Activated naive CD4-positive, alpha-beta T cell treated with anti-CD3 and anti-CD28 coated beads, Interleukin-2, amount 50 U/mL, for 24 hours (primary cell): ENCODE measurements around the gene CCM2.
A peak's percentile ranks its signal among the peaks of the same experiment; 100 is the strongest.

ENCODE experiments used
- H3K27ac Mint-ChIP-seq: one replicate; pipeline ENCODE4 v1.8.0; 2021; ENCODE audit warnings: mild to moderate bottlenecking, mixed read lengths
- H3K27me3 Mint-ChIP-seq: one replicate; pipeline ENCODE4 v1.8.0; 2021; ENCODE audit warnings: mixed read lengths
- H3K36me3 Mint-ChIP-seq: one replicate; pipeline ENCODE4 v1.8.0; 2021; ENCODE audit warnings: mixed read lengths
- H3K4me1 Mint-ChIP-seq: one replicate; pipeline ENCODE4 v1.8.0; 2021; ENCODE audit warnings: mixed read lengths
- H3K4me3 Mint-ChIP-seq: one replicate; pipeline ENCODE4 v1.8.0; 2021; ENCODE audit warnings: mild to moderate bottlenecking, mixed read lengths
- H3K9me3 Mint-ChIP-seq: one replicate; pipeline ENCODE4 v1.8.0; 2021; ENCODE audit warnings: mixed read lengths

The CCM2 gene

DNA sequence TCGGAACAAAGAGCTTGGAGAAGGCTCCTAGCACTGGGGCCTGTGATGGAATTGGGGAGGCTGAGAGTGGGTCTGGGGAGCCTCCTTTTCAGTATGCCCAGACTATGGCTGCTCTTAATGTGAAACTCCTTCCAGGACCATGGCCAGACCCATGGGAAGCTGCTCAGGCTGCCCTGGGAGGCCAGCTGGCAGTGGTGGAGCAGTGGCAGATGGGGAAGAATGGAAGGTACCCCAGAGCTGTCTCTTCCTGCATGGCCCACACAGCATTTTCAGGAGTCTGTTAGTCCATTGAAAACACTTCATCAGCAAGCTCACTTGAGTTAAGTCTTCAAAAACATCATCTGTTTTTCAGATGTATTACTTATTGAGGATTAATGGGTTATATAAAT lies 70.2 kb downstream of the CCM2 start:
- Mint-ChIP-seq H3K4me3 (no peak overlapping the region), H3K4me1 (peaks cover 23% of the 10 kb centered on the region), H3K27ac (no peak overlapping the region), H3K9me3 (no peaks in the 10 kb centered on the region), H3K27me3 (no peaks in the 10 kb centered on the region), H3K36me3 (peaks cover 9% of the 10 kb centered on the region)

DNA sequence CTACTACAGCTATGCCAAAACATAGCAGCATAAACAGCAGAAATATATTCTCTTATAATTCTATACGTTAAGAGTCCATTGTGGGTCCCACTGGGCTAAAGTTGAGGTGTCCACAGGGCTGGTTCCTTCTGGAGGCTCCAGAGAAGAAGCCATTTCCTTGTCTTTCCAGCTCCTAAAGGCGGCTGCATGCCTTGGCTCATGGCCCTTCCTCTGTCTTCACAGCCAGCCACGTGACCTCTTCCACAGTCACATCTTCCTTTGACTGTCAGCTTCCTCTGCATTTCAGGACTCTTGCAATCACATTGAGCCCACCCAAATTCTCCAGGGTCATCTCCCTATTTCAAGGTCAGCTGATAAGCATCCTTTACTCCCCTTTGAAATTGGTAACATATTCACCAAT lies 71.5 kb downstream of the CCM2 start:
- Mint-ChIP-seq H3K9me3 (no peaks in the 10 kb centered on the region), H3K27me3 (no peaks in the 10 kb centered on the region), H3K4me3 (no peak overlapping the region), H3K36me3 (peaks cover 10% of the 10 kb centered on the region), H3K4me1 (peaks cover 17% of the 10 kb centered on the region), H3K27ac (peak overlapping the region; percentile 25)

DNA sequence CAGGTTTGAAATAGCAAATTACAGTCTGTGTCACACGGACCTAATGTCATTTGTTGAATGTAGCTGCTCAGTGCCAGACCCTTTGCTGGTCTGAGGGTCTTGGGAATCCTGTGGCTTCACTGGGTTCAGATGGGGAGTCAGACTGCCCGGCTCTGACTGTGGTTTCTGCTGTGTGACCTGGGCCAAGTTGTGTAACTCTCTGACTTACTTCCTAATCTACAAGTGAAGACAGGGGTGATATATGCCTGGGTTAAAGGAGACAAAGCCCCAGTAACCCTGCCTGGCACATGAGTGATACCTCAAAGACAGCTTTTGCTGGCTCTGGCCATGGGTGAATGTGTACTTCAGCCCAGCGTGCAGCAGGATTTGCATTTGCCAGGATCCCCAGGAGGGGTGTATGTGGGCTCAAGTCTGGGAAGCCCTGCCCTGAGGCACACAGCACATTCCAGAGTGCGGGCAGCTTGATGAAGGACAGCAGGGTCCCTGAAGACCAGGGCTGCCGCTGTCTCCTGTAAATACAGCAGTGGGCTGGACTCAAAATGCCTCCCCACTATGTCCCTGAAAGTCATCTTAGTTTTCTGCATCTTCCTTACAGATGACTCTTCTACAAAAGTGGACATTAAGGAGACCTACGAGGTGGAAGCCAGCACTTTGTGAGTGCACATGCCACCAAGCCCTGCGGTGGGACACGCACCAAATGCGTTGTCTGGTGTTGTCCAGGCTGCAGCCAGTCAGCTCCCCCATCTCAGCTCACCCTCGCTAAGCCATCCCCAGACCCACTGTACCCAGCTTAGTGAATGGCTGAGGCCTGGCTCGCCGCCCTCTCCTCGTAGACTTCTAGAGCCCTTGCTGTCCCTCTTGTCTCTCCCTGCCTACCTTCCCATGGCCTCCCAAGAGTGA lies 72.4 kb downstream of the CCM2 start:
- H3K4me1 Mint-ChIP-seq, result peaks cover 16% of the 10 kb centered on the region
- H3K4me3 Mint-ChIP-seq, result no peak overlapping the region
- peak overlapping the region; percentile 68 for H3K27ac Mint-ChIP-seq
- H3K9me3 Mint-ChIP-seq, result no peaks in the 10 kb centered on the region
- peaks cover 10% of the 10 kb centered on the region for H3K36me3 Mint-ChIP-seq
- no peaks in the 10 kb centered on the region for H3K27me3 Mint-ChIP-seq

DNA sequence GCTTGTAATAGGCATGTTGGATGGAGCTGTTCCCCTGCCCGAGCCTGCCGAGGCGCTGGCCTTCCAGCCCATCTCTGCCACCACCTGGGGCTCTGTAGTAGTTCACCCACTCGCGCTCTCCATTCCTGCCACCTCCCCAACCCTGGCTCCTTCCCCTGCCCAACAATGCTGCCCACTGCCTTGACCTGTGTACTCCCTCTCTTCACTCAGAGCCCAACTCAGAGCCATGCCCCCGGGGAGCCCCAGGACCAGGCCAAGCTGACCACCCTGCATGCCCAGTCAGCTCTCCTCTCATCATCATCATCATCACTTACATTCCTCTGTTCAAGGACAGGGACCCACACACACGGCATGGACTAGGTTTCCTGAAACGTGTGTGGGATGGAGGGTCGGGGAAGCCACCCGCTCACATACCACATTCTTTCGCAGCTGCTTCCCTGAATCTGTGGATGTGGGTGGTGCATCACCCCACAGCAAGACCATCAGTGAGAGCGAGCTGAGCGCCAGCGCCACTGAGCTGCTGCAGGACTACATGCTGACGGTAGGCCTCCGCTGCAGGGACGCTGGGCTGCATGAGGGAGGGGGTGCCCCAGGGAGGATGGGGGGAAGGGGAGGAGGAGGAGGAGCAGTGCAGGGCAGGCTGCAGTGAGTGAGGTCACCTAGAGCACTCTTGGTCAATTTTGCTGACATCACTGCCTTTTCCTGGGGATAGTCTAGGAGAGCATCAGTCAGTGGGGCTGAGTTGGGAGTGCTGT lies 73.2 kb downstream of the CCM2 start:
- H3K9me3 Mint-ChIP-seq, result no peaks in the 10 kb centered on the region
- peak overlapping the region; percentile 68 for H3K27ac Mint-ChIP-seq
- H3K27me3 Mint-ChIP-seq, result no peaks in the 10 kb centered on the region
- H3K36me3 Mint-ChIP-seq, result peaks cover 8% of the 10 kb centered on the region
- peaks cover 8% of the 10 kb centered on the region for H3K4me1 Mint-ChIP-seq
- H3K4me3 Mint-ChIP-seq, result no peak overlapping the region

DNA sequence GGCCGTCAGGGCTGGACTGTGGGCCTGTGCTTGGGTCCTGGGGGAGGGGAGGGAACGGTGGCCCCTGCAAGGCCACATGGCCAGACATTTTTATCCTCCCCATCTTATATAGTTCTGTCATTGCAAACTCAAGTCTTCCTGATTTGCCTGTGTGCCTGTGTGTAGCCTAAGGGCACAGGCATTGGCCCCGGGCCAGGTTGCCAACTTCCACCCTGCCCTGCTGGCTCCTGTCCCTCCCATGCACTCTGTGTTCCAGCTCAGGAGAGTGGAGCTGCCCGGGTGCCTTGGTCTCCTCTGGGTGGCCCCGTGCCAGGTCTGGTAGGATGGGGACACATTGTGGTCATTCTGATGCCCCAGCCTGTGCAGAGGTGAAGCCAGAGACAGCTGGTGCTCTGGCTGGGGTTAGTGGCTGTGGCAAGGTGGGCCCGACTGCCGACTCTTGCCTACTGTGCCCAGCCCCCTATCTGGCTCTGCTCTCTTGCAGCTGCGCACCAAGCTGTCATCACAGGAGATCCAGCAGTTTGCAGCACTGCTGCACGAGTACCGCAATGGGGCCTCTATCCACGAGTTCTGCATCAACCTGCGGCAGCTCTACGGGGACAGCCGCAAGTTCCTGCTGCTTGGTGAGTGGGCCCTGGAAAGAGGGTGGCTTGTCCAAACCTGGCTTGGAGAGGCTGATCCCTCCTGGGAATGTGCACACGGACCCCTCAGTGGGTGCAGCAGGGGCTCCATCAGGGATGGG lies 74.0 kb downstream of the CCM2 start:
- Mint-ChIP-seq H3K4me3 (no peak overlapping the region), H3K27me3 (no peaks in the 10 kb centered on the region), H3K9me3 (no peaks in the 10 kb centered on the region), H3K36me3 (peaks cover 8% of the 10 kb centered on the region), H3K4me1 (peaks cover 8% of the 10 kb centered on the region), H3K27ac (no peak overlapping the region)

DNA sequence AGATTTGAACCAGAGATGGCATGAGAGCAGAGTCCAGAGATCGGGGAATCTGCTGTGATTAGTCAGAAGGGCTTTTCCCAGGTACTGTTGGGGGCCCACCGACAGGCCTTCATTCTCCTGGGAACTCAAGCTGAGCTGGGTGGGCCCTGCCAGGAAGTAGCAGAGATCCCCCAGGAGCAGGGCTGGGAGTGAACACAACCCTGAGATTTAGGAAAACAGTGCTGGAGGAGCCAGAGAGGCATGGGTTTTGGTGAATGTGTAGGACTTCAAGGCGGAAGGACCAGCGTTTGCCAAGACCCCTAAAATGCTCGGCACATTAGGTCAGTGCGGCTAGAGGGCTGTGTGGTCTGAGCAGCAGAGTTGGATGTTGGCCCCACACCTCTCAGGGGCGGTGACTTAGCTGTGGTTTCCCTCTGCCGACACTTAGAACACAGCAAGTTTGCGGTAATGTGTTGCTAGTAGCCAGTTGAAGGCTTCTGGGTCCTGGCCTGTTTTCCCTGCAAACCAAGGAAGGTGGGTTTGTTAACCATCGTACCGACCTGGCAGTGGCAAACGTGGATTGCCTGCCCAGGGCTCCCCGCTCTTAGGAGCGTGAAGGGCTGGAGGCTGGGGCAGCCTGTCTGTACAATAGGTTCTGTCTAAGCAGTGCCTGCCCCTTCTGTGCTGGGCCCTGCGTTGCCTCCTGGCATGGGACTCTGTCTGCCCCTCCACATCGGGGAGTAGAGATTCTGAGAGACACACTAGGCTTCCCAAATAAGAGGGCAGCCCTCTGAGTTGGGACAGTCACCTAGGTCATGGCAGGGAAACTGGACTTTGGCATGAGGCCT lies 74.7 kb downstream of the CCM2 start:
- H3K27ac Mint-ChIP-seq, result no peak overlapping the region
- H3K9me3 Mint-ChIP-seq, result no peaks in the 10 kb centered on the region
- peaks cover 8% of the 10 kb centered on the region for H3K36me3 Mint-ChIP-seq
- H3K4me3 Mint-ChIP-seq, result no peak overlapping the region
- H3K4me1 Mint-ChIP-seq, result peaks cover 8% of the 10 kb centered on the region
- H3K27me3 Mint-ChIP-seq, result no peaks in the 10 kb centered on the region

DNA sequence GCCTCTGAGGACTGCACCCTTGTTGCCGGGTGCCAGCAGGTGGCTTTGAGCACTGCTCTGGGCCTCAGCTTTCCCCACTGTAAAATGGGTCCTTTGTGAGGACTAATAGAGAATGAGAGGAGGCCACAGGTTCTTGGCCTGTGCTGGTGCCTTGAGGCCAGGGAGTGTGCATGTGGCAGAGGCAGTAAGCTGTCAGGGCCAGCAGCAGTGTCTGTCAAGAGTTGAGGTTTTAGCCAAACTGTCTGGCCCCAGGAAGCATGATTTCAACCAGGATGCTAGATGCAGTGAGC lies 75.3 kb downstream of the CCM2 start:
- no peak overlapping the region for H3K27ac Mint-ChIP-seq
- H3K36me3 Mint-ChIP-seq, result peaks cover 8% of the 10 kb centered on the region
- H3K4me3 Mint-ChIP-seq, result no peak overlapping the region
- peaks cover 8% of the 10 kb centered on the region for H3K4me1 Mint-ChIP-seq
- H3K9me3 Mint-ChIP-seq, result no peaks in the 10 kb centered on the region
- no peaks in the 10 kb centered on the region for H3K27me3 Mint-ChIP-seq

DNA sequence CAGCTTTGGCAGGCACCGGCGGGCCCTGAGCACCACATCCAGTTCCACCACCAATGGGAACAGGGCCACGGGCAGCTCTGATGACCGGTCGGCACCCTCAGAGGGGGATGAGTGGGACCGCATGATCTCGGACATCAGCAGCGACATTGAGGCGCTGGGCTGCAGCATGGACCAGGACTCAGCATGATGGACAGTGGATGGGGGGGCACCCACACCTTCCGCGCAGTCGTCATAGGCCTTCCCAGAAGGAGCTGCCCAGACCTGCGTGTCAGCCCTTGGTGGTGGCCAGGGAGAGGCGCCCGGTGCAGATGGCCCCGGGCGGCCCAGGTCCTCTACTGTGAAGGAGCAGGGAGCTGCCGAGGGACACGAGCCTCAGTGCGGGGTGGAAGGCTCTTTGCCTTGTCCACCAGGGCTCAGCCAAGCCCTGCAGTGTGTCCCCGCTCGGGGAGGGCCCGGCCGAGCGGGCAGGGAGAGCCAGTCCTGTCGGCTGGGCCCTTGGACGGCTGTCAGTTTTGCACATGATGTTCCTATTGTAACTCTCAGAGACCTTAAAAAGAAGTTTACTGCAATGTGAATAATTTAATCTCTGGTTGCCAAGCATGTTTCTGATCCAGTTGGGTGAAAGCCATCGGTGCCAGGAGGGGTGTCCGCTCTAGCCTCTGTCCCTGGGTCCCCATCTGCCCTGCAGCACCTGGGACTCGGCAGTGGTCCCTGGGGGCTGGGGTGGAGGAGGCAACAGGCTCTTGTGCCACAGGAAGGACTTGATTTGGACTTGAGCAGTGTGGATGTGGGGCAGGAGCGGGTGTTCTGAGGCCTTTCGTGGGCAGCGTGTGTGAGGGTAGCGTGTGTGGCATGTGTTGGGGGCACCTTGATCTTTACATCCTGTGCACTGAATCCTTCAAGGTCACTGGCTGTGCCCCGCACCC lies 76.1 kb downstream of the CCM2 start:
- Mint-ChIP-seq H3K36me3 (peaks cover 8% of the 10 kb centered on the region), H3K4me1 (peaks cover 8% of the 10 kb centered on the region), H3K4me3 (no peak overlapping the region), H3K27ac (no peak overlapping the region), H3K27me3 (no peaks in the 10 kb centered on the region), H3K9me3 (no peaks in the 10 kb centered on the region)

DNA sequence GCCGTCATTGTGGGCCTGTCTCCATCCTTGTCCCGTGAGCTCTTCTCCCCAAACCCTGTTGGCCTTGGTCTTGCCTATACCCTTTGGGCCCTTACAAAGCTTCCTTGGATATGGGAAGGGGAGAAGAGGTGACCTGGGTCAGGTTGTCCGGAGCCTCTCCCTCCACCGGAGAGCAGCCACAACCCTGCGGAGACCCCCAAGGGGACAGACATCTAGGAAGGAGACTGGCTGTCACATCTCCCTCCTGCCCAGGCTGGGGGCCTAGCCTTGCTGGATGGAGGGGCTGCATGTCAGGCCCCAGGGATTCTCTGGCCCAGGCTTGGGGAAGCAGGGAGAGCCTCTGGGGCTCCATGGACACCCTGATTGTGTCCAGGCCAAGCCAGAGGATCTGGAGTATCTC lies 76.9 kb downstream of the CCM2 start:
- no peak overlapping the region for H3K4me3 Mint-ChIP-seq
- no peak overlapping the region for H3K27ac Mint-ChIP-seq
- no peaks in the 10 kb centered on the region for H3K27me3 Mint-ChIP-seq
- no peaks in the 10 kb centered on the region for H3K9me3 Mint-ChIP-seq
- H3K4me1 Mint-ChIP-seq, result peaks cover 8% of the 10 kb centered on the region
- H3K36me3 Mint-ChIP-seq, result peaks cover 8% of the 10 kb centered on the region

DNA sequence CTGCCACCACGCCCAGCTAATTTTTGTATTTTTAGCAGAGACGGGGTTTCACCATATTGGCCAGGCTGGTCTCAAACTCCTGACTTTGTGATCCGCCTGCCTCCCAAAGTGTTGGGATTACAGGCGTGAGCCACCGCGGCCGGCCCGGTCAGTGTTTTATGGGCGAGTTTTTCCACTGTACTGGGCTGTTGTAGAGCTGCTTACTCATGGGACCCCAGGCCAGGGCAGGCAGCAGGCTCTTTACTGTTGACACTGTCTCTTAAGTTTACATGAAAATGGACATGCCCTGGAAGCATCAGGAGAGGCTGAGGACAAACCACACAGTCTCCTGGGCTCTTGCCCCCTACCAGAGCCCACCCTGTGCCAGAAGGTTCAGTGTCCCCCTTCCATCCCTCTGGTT lies 77.6 kb downstream of the CCM2 start:
- H3K9me3 Mint-ChIP-seq, result no peaks in the 10 kb centered on the region
- H3K36me3 Mint-ChIP-seq, result peaks cover 8% of the 10 kb centered on the region
- peaks cover 8% of the 10 kb centered on the region for H3K4me1 Mint-ChIP-seq
- H3K27me3 Mint-ChIP-seq, result no peaks in the 10 kb centered on the region
- no peak overlapping the region for H3K27ac Mint-ChIP-seq
- H3K4me3 Mint-ChIP-seq, result no peak overlapping the region

DNA sequence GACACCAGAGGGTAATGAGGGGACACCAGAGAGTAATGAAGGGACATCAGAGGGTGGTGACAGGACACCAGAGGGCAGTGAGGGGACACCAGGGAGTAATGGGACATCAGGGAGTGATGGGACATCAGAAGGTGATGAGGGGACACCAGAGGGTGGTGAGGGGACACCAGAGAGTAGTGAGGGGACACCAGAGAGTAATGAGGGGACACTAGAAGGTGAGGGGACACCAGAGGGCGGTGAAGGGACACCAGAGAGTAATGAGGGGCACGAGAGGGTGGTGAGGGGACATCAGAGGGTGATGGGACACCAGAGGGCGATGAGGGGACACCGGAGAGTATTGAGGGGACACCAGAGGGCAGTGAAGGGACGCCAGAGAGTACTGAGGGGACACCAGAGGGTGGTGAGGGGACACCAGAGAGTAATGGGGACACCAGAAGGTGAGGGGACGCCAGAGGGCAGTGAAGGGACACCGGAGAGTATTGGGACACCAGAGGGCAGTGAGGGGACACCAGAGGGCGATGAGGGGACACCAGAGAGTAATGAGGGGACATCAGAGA lies 78.2 kb downstream of the CCM2 start:
- Mint-ChIP-seq H3K27me3 (no peaks in the 10 kb centered on the region), H3K27ac (peak overlapping the region; percentile 41), H3K9me3 (no peaks in the 10 kb centered on the region), H3K4me3 (no peak overlapping the region), H3K4me1 (peaks cover 8% of the 10 kb centered on the region), H3K36me3 (peaks cover 6% of the 10 kb centered on the region)

DNA sequence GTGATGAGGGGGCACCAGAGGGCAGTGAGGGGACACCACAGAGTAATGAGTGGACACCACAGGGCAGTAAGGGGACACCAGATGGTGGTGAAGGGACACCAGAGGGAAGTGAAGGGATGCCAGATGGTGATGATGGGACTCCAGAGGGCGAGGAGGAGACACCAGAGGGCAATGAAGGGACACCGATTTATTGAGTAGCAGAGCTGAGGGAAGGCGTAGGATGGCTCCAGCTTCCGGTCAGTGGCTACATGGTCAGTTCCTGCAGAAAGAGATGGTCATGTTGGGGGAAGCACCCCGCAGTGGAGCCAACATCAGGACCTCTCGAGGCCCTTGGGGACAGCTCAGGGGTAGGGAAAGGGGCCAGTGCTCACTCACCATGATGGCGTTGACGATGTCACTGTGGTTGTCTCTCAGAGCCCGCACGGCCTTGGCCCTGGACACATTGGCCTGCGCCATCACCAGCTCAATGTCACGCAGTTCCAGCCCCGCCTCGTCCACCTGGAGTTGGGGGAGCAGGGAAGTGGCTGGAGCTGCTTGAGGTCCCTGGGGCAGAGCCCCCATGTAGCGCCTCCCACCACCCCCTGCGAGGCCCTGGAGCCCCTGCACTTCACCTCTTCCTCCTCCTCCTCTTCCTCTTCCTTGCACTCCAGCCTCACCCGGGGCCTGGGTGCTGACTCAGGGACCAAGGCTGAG lies 80.4 kb downstream of the CCM2 start:
- peak overlapping the region; percentile 74 for H3K27ac Mint-ChIP-seq
- no peaks in the 10 kb centered on the region for H3K27me3 Mint-ChIP-seq
- H3K4me1 Mint-ChIP-seq, result no peaks in the 10 kb centered on the region
- no peak overlapping the region for H3K4me3 Mint-ChIP-seq
- no peaks in the 10 kb centered on the region for H3K9me3 Mint-ChIP-seq
- H3K36me3 Mint-ChIP-seq, result peaks cover 2% of the 10 kb centered on the region

DNA sequence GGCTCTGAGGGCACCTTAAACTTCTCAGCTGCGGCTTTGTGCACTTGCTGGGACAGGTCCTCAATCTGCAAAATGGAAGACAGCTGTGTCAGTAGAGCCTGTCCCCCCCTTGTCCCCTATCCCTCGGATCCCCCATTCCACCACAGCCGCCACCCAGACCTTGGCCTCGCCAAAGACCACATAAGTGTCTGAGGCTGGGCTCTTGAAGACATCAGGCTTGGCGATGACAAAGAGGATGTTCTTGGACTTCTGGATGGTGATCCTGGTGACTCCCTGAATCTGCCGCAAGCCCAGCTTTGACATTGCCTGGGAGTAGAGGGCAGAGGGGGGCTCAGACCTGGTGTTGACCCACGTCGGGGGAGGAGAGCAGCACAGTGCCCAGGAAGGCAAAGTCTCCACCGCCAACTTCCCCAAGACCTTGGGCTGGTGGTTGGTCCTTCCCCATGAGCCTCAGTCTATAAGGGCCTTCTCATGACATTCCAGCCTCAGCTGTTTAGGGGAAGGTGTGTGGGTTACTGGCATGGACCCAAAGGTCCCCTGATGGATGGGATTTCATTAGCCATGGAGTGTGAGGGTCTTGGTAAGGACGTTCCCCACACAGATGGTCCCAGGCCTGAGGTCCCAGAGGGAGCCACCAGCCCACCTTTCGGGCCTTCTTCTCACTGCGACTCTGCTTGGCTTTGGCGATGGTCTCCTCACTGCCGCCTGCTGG lies 81.1 kb downstream of the CCM2 start:
- Mint-ChIP-seq H3K4me1 (no peaks in the 10 kb centered on the region), H3K27ac (no peak overlapping the region), H3K9me3 (no peaks in the 10 kb centered on the region), H3K36me3 (no peaks in the 10 kb centered on the region), H3K27me3 (no peaks in the 10 kb centered on the region), H3K4me3 (no peak overlapping the region)
